Adrenal gland (tissue), 12 donors: ENCODE data around the gene METRNL. TPM values are rescaled to one million over a fixed set of nuclear protein-coding genes. Genes with fewer than 3 reads are reported as not detected.
A peak's percentile ranks its signal among the peaks of the same experiment; 100 is the strongest.
"Not testable (repeated sequence)": the region's sequence is repeated elsewhere in the genome, so short reads cannot be mapped to it uniquely, and the experiment has no call there.

Experiments used
- DNase-seq, 7 donors: peaks; one replicate each; pipeline ENCODE4 v3.0.0-alpha.2; 2019 to 2020
- H3K27ac ChIP-seq, 5 donors: fragments of 200-600 bp; sonication (generic) in 4 of 5; 1 replicate in 3 of 5; 2 replicates in 2 of 5; pipeline versions ENCODE4 v1.5.1 to v1.8.0; 2016 to 2020; ENCODE audit warnings: mild to moderate bottlenecking in 1 of 5
- H3K27me3 ChIP-seq: fragments of 200-600 bp; 2 replicates; pipeline ENCODE4 v1.8.0; 2021
- H3K36me3 ChIP-seq, 2 donors: fragments of 200-600 bp; replicated peaks in 1 of 2; 1 replicate in 1 of 2; 2 replicates in 1 of 2; pipeline versions ENCODE4 v1.5.1 to v1.8.0; 2018 to 2022
- H3K4me1 ChIP-seq, 2 donors: fragments of 200-600 bp; replicated peaks in 1 of 2; 1 replicate in 1 of 2; 2 replicates in 1 of 2; pipeline versions ENCODE4 v1.5.1 to v1.8.0; 2018 to 2021
- H3K4me3 ChIP-seq, 4 donors: fragments of 200-600 bp; sonication (generic) in 3 of 4; one replicate each; pipeline ENCODE4 v1.5.1; 2016 to 2018
- H3K9me3 ChIP-seq, 3 donors: fragments of 200-600 bp; sonication (generic) in 1 of 3; replicated peaks in 1 of 3; 1 replicate in 2 of 3; 2 replicates in 1 of 3; pipeline versions ENCODE4 v1.5.1 to v1.8.0; 2016 to 2021
- POLR2A ChIP-seq, 2 donors: fragments of 450-650 bp; IDR thresholded peaks; one replicate each; pipeline ENCODE4 v1.6.1; 2017; ENCODE audit warnings: antibody characterized with exemption in 2 of 2, mild to moderate bottlenecking in 2 of 2, moderate library complexity in 1 of 2
- WGBS, 4 donors: extraction: QIAGEN DNeasy Blood & Tissue Kit in 2 of 4; methylation state at CpG; one replicate each; pipeline versions ENCODE4 v1.1.5 to v1.1.7; 2013 to 2017; 5-methylcytosine and 5-hydroxymethylcytosine counted together
- intact Hi-C, 2 donors: fragments of 100-400 bp; cut with DNase I; formaldehyde crosslinking; loops; one replicate each; pipeline versions ENCODE4 v1.14.1 to v1.15.0; 2022 to 2023
- polyA plus RNA-seq, 3 donors: library from polyadenylated mRNA; stranded (reverse); fragments of 200-250 nt in 2 of 3; fragments of 350-450 nt in 1 of 3; fragmentation: Illumina TruSeq in 1 of 3; extraction: RNeasy Lipid Tissue Mini Kit (QIAGEN cat#74804) in 1 of 3; gene quantifications; one replicate each; pipeline ENCODE4 v1.2.3, GENCODE V29; 2013 to 2014
- total RNA-seq, 9 donors: library from RNA; depleted of rRNA in 4 of 9; stranded (reverse); fragments of >200 nt in 4 of 9; fragments of 120-200 nt in 1 of 9; fragmentation: NEBNext Ultra II Directional in 1 of 9; extraction: Animal tissue kit (Norgen Biotek cat#: 25700) in 1 of 9; gene quantifications; one replicate each; pipeline versions ENCODE4 v1.1.0 to v1.2.4, GENCODE V29; 2013 to 2023
- TF ChIP-seq, protein P1 (sequence below), 6 experiments: fragments of 450-650 bp in 4 of 6; fragments of 200-600 bp in 2 of 6; sonication (generic) in 1 of 6; IDR thresholded peaks; 1 replicate in 5 of 6; 2 replicates in 1 of 6; pipeline versions ENCODE4 v1.5.1 to v1.8.0; 2016 to 2021; ENCODE audit warnings: antibody characterized with exemption in 6 of 6, mild to moderate bottlenecking in 2 of 6, moderate library complexity in 1 of 6
- donor health status: healthy with polysubstance abuse.
- donor health status: Bipolar disorder and iron deficiency.
- donor health status: DM: yes; HTN: yes; CAD: no.
- donor health status: DM: no; HTN: no; CAD: no.
- donor health status: DM: no; HTN: no; CAD: no.
- donor health status: DM: yes; HTN: yes; CAD: no.

Gene METRNL
- total and polyA plus RNA-seq, 12 donors = 1.9 to 72.7 (median 25.9) TPM

DNA sequence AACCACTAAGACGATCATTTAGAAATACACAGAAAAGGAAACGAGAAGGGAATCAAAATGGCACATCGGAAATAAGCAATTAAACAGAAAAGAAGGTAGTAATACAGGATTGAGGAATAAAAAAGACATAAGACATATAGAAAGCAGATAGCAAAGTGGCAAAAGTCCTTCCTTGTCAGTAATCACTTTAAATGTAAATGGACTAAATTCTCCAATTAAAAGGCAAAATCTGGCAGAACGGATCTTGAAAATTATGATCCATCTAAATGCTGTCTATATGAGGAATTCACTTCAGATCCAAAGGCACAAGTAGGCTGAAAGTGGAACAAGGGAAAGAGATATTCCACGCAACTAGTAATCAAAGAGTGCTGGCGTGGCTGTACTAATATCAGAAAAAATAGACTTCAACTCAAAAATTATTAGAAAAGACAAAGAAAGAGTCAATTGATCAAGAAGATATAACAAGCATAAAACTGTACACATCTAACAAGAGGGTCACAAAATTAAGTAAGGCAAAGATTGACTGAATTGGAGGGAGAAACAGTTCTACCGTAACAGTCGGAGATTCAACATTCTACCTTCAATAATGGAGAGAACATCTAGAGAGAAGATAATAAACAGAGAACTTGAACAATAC lies 36.8 kb upstream of the METRNL start:
- intact Hi-C loops = no loop called here
- 86 to 93% (median 92%) methylated on average over 8 of the region's 8 CpGs for WGBS, 4 donors
- H3K4me1 ChIP-seq = no peaks in the 10 kb centered on the region
- DNase-seq = no peak
- peaks cover 0 to 21% (median 0%) of the 10 kb centered on the region in 3 donors for H3K9me3 ChIP-seq
- TF ChIP-seq POLR2A (IDR thresholded peaks at IDR 0.05) = no peak
- TF ChIP-seq, protein P1, sequence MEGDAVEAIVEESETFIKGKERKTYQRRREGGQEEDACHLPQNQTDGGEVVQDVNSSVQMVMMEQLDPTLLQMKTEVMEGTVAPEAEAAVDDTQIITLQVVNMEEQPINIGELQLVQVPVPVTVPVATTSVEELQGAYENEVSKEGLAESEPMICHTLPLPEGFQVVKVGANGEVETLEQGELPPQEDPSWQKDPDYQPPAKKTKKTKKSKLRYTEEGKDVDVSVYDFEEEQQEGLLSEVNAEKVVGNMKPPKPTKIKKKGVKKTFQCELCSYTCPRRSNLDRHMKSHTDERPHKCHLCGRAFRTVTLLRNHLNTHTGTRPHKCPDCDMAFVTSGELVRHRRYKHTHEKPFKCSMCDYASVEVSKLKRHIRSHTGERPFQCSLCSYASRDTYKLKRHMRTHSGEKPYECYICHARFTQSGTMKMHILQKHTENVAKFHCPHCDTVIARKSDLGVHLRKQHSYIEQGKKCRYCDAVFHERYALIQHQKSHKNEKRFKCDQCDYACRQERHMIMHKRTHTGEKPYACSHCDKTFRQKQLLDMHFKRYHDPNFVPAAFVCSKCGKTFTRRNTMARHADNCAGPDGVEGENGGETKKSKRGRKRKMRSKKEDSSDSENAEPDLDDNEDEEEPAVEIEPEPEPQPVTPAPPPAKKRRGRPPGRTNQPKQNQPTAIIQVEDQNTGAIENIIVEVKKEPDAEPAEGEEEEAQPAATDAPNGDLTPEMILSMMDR (IDR thresholded peaks at IDR 0.05) = no peak
- no peak overlapping the region for H3K27ac ChIP-seq
- H3K27me3 ChIP-seq = no peaks in the 10 kb centered on the region
- peaks cover 0 to 1% of the 10 kb centered on the region in 2 donors for H3K36me3 ChIP-seq
- H3K4me3 ChIP-seq = no peak overlapping the region

DNA sequence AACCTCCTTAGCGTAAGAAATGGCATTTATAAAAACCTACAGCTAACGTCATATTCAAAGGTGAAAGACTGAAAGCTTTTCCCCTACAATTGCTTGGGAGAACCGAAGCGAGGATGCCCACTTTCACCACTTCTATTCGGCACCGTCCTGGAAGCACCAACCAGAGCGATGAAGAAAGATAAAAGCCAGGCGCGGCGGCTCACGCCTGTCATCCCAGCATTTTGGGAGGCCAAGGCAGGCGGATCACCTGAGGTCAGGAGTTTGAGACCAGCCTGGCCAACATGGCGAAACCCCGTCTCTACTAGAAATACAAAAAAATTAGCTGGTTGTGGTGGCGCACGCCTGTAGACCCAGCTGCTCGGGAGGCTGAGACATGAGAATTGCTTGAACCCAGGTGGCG lies 34.9 kb upstream of the METRNL start:
- peak in 1 of 7 donors; percentile 30 for DNase-seq
- peaks cover 0 to 21% (median 0%) of the 10 kb centered on the region in 3 donors for H3K9me3 ChIP-seq
- H3K4me1 ChIP-seq, H3K27me3 ChIP-seq, intact Hi-C loops, H3K4me3 ChIP-seq, H3K36me3 ChIP-seq, H3K27ac ChIP-seq: not testable (repeated sequence)
- 96 to 98% (median 98%) methylated on average over 18 of the region's 18 CpGs for WGBS, 4 donors

DNA sequence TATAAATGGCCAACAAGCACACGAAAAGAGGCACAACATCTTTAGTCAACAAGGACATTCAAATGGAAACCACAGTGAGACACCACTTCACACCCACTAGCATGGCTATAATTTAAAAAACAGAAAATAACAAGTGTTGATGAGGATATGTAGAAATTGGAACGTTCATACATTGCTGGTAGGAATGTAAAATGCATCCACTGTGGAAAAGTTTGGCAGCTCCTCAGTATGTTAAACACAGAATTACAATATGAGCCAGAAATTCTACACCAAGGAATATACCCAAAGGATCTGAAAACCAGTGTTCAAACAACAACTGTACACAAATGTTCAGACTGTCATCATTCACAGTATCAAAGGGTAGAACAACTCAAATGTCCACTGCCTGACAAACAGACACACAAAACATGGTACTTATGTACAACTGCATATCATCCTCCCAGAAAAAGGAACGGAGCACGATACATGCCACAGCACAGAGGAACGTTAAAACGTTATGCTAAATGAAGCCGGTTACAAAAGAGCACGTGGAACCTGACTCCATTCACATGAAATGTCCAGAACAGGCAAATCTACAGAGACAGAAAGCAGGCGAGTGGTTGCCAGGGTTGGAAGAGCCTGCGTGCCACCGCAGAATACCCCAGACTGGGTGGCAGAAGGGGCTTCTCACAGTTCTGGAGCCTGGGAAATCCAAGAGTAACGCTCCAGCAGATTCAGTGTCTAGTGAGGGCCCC lies 32.8 kb upstream of the METRNL start:
- intact Hi-C loops = no loop called here
- Histone ChIP-seq H3K4me3 (no peak overlapping the region), H3K27me3 (no peaks in the 10 kb centered on the region), H3K4me1 (no peaks in the 10 kb centered on the region), H3K36me3 (no peaks in the 10 kb centered on the region), H3K9me3 (peaks cover 0 to 13% (median 0%) of the 10 kb centered on the region in 3 donors), H3K27ac (no peak overlapping the region)
- peak in 2 of 7 donors; percentile 7 to 21 for DNase-seq
- 93 to 97% (median 95%) methylated on average over 12 of the region's 12 CpGs for WGBS, 4 donors
- TF ChIP-seq POLR2A (IDR thresholded peaks at IDR 0.05) = no peak
- TF ChIP-seq, protein P1 (IDR thresholded peaks at IDR 0.05) = no peak

DNA sequence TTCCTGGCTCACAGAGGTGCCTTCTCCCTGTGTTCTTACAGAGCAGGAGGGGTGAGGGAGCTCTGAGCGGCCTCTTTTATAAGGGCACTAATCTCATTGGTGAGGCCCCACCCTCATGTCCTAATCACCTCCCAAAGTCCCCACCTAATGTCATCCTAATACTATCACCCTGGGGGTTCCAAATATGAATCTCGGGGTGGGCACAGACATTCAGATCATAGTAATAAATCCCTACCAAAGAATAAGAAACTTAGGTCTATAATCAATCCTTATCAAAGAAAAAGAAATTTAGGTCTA lies 32.3 kb upstream of the METRNL start:
- intact Hi-C loops = no loop called here
- 0 to 73% (median 50%) methylated on average over 1 to 2 of the region's 2 CpGs for WGBS, 4 donors
- H3K27ac ChIP-seq = no peak overlapping the region
- no peak for TF ChIP-seq POLR2A (IDR thresholded peaks at IDR 0.05)
- TF ChIP-seq, protein P1 (IDR thresholded peaks at IDR 0.05) = no peak
- no peak overlapping the region for H3K4me3 ChIP-seq
- H3K36me3 ChIP-seq = no peaks in the 10 kb centered on the region
- DNase-seq = no peak
- peaks cover 0 to 8% (median 0%) of the 10 kb centered on the region in 3 donors for H3K9me3 ChIP-seq
- H3K27me3 ChIP-seq = no peaks in the 10 kb centered on the region
- peaks cover 2% of the 10 kb centered on the region in 2 donors for H3K4me1 ChIP-seq

DNA sequence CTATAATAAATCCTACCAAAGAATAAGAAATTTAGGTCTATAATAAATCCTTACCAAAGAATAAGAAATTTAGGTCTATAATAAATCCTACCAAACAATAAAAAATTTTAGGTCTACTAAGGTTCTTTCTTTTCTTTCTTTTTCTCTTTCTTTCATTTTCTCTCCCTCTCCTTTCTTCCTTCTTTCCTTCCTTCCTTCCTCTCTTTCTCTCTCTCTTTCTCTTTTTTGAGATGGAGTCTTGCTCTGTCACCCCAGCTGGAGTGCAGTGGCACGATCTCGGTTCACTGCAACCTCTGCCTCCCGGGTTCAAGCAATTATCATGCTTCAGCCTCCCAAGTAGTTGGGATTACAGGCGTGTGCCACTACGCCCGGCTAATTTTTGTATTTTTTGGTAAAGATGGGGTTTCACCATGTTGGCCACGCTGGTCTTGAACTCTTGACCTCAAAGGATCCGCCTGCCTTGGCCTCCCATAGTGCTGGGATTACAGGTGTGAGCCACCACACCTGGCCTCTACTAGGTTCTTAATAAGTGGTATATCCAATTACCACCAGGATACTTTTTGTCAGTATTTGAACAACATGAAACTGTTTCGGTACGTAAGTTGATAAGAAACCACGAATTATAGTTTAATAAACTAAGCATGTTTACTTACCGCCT lies 31.5 kb upstream of the METRNL start:
- H3K4me1 ChIP-seq = not testable (repeated sequence)
- peak in 3 of 7 donors; percentile 8 to 42 (median 9) for DNase-seq

More for the DNA sequence above, 31.5 kb upstream of the METRNL start:
- H3K27me3 ChIP-seq, H3K36me3 ChIP-seq, intact Hi-C loops, H3K9me3 ChIP-seq, H3K4me3 ChIP-seq: not testable (repeated sequence)
- peak overlapping the region in 2 of 5 donors; percentile 66 to 85 for H3K27ac ChIP-seq
- 83 to 86% (median 84%) methylated on average over 12 of the region's 12 CpGs for WGBS, 4 donors
